ENCODE data around the gene RNF26. TPM values are rescaled to one million over a fixed set of nuclear protein-coding genes. Genes with fewer than 3 reads are reported as not detected.

Gene RNF26
- total and polyA plus RNA-seq, 2 of the 13 experiments (the other 11 are each of a cell fraction or from before 2014, with no cell fraction given) = 11.9 to 26.3 TPM

DNA sequence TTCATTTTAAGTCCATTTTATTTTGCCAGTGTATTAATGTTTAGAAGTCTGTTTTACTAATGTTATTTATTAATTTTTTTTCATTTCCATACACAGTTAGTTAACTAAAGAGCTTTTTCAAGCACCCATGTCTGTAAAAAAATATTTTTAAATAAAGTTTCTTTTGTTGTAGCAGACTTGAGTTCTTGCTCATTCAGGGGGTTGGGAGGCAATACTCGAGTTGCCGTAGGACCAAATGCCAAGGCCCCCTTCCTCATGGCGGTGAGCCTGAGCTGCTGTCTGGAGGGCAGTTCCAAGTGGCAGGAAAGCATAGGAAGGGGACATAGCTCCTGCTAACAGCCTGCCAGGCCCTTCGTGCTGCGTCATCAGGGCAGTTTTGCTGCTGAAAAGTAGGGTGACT is 26.4 kb upstream of the RNF26 start (continued):
- TF ChIP-seq ZNF878 (CRISPR knock-in tag; IDR thresholded peaks at IDR 0.05) = no peak
- TF ChIP-seq ELF3 (CRISPR knock-in tag; IDR thresholded peaks at IDR 0.05) = no peak
- no peak for TF ChIP-seq ZNF546 (CRISPR knock-in tag; conservative IDR thresholded peaks at IDR 0.05)
- TF ChIP-seq REPIN1 (CRISPR knock-in tag; IDR thresholded peaks at IDR 0.05; ENCODE audit: borderline replicate concordance, low read depth) = no peak

DNA sequence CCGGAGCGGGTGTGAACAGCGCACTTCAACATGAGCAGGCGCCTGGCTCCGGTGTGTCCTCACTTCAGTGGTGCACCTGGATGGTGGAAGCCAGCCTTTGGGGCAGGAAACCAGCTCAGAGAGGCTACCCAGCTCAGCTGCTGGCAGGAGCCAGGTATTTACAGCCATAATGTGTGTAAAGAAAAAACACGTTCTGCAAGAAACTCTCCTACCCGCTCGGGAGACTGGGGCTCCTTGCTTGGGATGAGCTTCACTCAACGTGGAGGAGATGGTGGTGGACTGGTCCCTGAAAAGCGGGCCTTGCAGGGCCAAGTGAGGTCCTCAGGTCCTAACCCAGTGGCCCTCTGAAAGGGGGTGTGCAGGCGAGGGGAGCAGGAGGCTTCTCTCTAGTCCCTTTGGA is 24.9 kb upstream of the RNF26 start:
- TF ChIP-seq, protein P1, sequence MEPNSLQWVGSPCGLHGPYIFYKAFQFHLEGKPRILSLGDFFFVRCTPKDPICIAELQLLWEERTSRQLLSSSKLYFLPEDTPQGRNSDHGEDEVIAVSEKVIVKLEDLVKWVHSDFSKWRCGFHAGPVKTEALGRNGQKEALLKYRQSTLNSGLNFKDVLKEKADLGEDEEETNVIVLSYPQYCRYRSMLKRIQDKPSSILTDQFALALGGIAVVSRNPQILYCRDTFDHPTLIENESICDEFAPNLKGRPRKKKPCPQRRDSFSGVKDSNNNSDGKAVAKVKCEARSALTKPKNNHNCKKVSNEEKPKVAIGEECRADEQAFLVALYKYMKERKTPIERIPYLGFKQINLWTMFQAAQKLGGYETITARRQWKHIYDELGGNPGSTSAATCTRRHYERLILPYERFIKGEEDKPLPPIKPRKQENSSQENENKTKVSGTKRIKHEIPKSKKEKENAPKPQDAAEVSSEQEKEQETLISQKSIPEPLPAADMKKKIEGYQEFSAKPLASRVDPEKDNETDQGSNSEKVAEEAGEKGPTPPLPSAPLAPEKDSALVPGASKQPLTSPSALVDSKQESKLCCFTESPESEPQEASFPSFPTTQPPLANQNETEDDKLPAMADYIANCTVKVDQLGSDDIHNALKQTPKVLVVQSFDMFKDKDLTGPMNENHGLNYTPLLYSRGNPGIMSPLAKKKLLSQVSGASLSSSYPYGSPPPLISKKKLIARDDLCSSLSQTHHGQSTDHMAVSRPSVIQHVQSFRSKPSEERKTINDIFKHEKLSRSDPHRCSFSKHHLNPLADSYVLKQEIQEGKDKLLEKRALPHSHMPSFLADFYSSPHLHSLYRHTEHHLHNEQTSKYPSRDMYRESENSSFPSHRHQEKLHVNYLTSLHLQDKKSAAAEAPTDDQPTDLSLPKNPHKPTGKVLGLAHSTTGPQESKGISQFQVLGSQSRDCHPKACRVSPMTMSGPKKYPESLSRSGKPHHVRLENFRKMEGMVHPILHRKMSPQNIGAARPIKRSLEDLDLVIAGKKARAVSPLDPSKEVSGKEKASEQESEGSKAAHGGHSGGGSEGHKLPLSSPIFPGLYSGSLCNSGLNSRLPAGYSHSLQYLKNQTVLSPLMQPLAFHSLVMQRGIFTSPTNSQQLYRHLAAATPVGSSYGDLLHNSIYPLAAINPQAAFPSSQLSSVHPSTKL (CRISPR knock-in tag; IDR thresholded peaks at IDR 0.05) = no peak
- TF ChIP-seq ZNF24 (IDR thresholded peaks at IDR 0.05) (no peak), ZNF7 (CRISPR knock-in tag; IDR thresholded peaks at IDR 0.05) (no peak), ZC3H4 (CRISPR knock-in tag; IDR thresholded peaks at IDR 0.05; ENCODE audit: borderline replicate concordance) (no peak), BHLHE40 (IDR thresholded peaks at IDR 0.05; ENCODE audit: low read length) (no peak), NFATC3 (CRISPR knock-in tag; IDR thresholded peaks at IDR 0.05) (no peak), ZNF335 (CRISPR knock-in tag; IDR thresholded peaks at IDR 0.05) (no peak), NR2F6 (IDR thresholded peaks at IDR 0.05) (no peak), NR2F6 (CRISPR knock-in tag; IDR thresholded peaks at IDR 0.05) (no peak), ZNF317 (CRISPR knock-in tag; IDR thresholded peaks at IDR 0.05) (no peak), NR1H2 (CRISPR knock-in tag; IDR thresholded peaks at IDR 0.05; ENCODE audit: borderline replicate concordance, low read depth) (no peak), HOXA5 (CRISPR knock-in tag; IDR thresholded peaks at IDR 0.05) (no peak), THAP11 (CRISPR knock-in tag; IDR thresholded peaks at IDR 0.05) (no peak), MED1 (CRISPR knock-in tag; IDR thresholded peaks at IDR 0.05) (no peak), PITX1 (CRISPR knock-in tag; IDR thresholded peaks at IDR 0.05) (no peak), ZNF143 (CRISPR knock-in tag; IDR thresholded peaks at IDR 0.05) (no peak), SP140L (CRISPR knock-in tag; IDR thresholded peaks at IDR 0.05; ENCODE audit: borderline replicate concordance) (no peak)
- TF ChIP-seq, protein P2, sequence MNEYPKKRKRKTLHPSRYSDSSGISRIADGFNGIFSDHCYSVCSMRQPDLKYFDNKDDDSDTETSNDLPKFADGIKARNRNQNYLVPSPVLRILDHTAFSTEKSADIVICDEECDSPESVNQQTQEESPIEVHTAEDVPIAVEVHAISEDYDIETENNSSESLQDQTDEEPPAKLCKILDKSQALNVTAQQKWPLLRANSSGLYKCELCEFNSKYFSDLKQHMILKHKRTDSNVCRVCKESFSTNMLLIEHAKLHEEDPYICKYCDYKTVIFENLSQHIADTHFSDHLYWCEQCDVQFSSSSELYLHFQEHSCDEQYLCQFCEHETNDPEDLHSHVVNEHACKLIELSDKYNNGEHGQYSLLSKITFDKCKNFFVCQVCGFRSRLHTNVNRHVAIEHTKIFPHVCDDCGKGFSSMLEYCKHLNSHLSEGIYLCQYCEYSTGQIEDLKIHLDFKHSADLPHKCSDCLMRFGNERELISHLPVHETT (CRISPR knock-in tag; conservative IDR thresholded peaks at IDR 0.05) = no peak
- Histone ChIP-seq H3K36me3 (replicated peaks in 1 of 2; ENCODE audit: control insufficient read depth in 1 of 2, insufficient read depth in 2 of 2, low read length in 2 of 2) (peaks cover 0 to 3% of the 10 kb centered on the region in 2 experiments; a peak in 1 of 5 replicates), H3K27me3 (ENCODE audit: control insufficient read depth in 1 of 2, insufficient read depth in 2 of 2, low read length in 2 of 2) (no peaks in the 10 kb centered on the region), H3K9me3 (ENCODE audit: low read length) (no peaks in the 10 kb centered on the region), H3K4me1 (ENCODE audit: insufficient read depth, low read length) (peaks cover 22% of the 10 kb centered on the region), H4K20me1 (ENCODE audit: insufficient read depth, low read length) (no peaks in the 10 kb centered on the region), H3K4me3 (replicated peaks in 1 of 3; ENCODE audit: insufficient read depth in 1 of 3, low read depth in 2 of 3, low read length in 3 of 3) (no peak overlapping the region), H2AFZ (ENCODE audit: low read length) (no peak overlapping the region), H3K9ac (ENCODE audit: insufficient read depth, low read depth, low read length) (no peak overlapping the region), H3K79me2 (ENCODE audit: insufficient read depth, low read length) (no peaks in the 10 kb centered on the region), H3K4me2 (ENCODE audit: low read depth, low read length) (no peak overlapping the region), H3K27ac (ENCODE audit: extremely low read length, insufficient read depth, low read length) (no peak overlapping the region)
- intact Hi-C loops (cut with micrococcal nuclease; ENCODE audit: unreplicated experiment) = no loop called here
- in situ Hi-C loops (cut with HindIII; ENCODE audit: extremely low pct_ligation_motif_present, low pct_unique_long_range_greater_than_20kb) = no loop called here
- DNase-seq (ENCODE audit: low spot score) (no peak), ATAC-seq (no peak), FAIRE-seq (no peak)
- POLR2A ChIA-PET = interaction anchor here (0.8 kb wide), 1 partner anchor 25 kb away, joined by 3 read pairs; the partner anchor contains the start of gene RNF26
- BruUV-seq (replicated peaks) = no TSS peak
- WGBS (ENCODE audit: low lambda C conversion rate) = over 99% methylated on average over 11 of the region's 11 CpGs
- CTCF ChIA-PET (ENCODE audit: low intra/inter-chr PET ratio, low total read pairs) = no interaction called here
